ENCODE data around the gene ROR1. TPM values are rescaled to one million over a fixed set of nuclear protein-coding genes. Genes with fewer than 3 reads are reported as not detected.

ROR1 gene
- total and polyA plus RNA-seq, 8 donors = 25.5 to 95.8 (median 83.0) TPM

DNA sequence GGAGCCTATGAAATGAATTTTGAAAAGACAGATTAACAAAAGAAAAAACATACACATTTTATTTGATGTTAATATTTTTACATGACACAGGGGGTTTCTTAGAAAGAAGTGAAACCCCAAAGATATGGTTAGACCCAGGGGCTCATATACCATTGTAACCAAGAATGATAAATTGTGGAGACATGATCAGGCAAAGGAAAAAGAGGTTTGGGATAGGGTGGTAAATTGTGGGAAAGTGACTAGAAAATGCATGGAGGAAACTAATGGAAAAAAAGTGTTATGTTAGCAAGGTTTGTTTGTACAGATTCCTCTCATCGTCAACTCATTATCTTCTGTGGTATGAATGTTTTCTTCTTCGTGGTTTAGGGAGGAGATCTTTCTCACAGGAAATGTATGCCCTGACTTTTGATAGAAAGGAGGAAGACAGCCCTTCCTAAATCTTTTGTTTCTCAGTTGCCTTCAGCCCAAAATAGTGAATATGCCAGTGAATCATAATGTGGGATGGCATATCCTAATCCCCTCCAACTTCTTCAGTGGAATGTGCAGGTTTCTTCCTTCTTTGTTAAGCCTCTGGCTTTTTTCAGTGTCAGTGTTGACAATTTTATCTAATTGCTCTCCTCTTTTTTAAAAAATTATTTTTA lies 289.2 kb downstream of the ROR1 start:
- no peak for TF ChIP-seq CTCF (IDR thresholded peaks at IDR 0.05)
- intact Hi-C loops (cut with DNase I) = no loop called here
- no peak overlapping the region for H3K27ac ChIP-seq
- ATAC-seq (no peak), DNase-seq (no peak)
- no peaks in the 10 kb centered on the region for H3K27me3 ChIP-seq
- peaks cover 4 to 5% of the 10 kb centered on the region in 2 donors for H3K9me3 ChIP-seq
- no peaks in the 10 kb centered on the region for H3K4me1 ChIP-seq
- no peak overlapping the region for H3K4me3 ChIP-seq
- no peaks in the 10 kb centered on the region for H3K36me3 ChIP-seq

DNA sequence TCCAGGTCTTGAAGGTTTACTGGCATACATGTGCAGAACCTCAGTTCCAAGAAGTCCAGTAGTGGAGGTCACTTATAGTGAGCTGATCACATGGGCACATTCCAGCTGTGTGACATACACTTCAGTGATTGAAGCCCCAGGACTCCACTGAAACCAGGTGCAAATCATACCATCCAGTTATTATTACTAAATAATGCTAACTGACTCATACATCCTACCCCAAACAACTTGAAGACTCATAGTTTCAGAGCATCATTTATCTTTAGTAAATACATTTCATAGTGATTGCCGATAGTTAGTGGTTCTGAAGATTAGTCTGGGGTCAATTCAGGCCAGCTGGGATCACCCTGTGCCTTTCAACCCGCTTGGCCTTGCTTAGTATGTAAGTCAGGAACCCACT lies 291.8 kb downstream of the ROR1 start:
- Histone ChIP-seq H3K36me3 (no peaks in the 10 kb centered on the region), H3K9me3 (no peaks in the 10 kb centered on the region), H3K4me3 (no peak overlapping the region), H3K27me3 (no peaks in the 10 kb centered on the region), H3K4me1 (no peaks in the 10 kb centered on the region), H3K27ac (no peak overlapping the region)
- no peak for TF ChIP-seq CTCF (IDR thresholded peaks at IDR 0.05)
- ATAC-seq = no peak
- intact Hi-C loops (cut with DNase I) = no loop called here
- no peak for DNase-seq

DNA sequence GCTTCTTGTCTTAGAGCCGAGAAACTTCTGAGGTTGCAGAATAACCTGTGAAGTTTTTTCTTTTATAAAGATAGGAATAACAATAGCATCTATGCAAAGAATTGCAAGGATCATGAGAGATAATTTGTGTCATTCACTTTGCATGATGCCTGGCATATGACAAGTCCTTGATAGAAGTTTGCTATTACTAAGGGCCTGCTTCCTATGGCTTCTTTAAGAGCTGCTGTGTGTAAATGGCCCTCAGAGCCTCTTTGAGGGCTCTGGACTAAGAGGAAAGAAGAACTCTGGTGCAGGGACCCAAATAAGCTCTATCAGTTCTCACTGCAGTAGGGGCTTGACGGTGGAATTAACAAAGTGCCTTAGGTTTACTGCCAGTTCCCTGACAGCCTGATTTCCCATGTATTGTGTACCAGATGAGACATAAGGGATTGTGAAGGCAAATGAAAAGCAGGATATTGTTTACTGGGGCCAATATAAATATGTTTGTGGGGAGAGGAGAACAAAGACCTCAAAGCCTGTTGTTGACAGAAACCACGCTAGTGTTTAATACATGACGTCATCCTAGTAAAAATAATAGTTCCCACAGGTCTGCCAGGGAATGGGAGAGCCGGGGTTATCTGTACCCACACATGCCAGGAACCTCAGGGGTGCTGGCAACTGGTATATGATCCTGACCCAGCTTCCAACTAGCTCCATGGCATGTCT lies 298.4 kb downstream of the ROR1 start:
- intact Hi-C loops (cut with DNase I) = no loop called here

GRCh38 chr1:64073705-64074104 lies 299.9 kb downstream of the ROR1 start:
- DNase-seq (no peak), ATAC-seq (peak; percentile 21)
- Histone ChIP-seq H3K4me3 (no peak overlapping the region), H3K9me3 (no peaks in the 10 kb centered on the region), H3K36me3 (no peaks in the 10 kb centered on the region), H3K27me3 (no peaks in the 10 kb centered on the region), H3K4me1 (no peaks in the 10 kb centered on the region), H3K27ac (no peak overlapping the region)
- intact Hi-C loops (cut with DNase I) = no loop called here
- no peak for TF ChIP-seq CTCF (IDR thresholded peaks at IDR 0.05)

More for the DNA sequence above, 298.4 kb downstream of the ROR1 start:
- no peaks in the 10 kb centered on the region for H3K4me1 ChIP-seq
- DNase-seq (no peak), ATAC-seq (no peak)
- no peak for TF ChIP-seq CTCF (IDR thresholded peaks at IDR 0.05)
- no peak overlapping the region for H3K27ac ChIP-seq
- H3K36me3 ChIP-seq = no peaks in the 10 kb centered on the region
- H3K4me3 ChIP-seq = no peak overlapping the region
- no peaks in the 10 kb centered on the region for H3K27me3 ChIP-seq
- H3K9me3 ChIP-seq = no peaks in the 10 kb centered on the region

GRCh38 chr1:64074767-64075166 lies 300.9 kb downstream of the ROR1 start:
- H3K36me3 ChIP-seq = no peaks in the 10 kb centered on the region
- intact Hi-C loops (cut with DNase I) = no loop called here
- TF ChIP-seq CTCF (IDR thresholded peaks at IDR 0.05) = no peak
- no peak for DNase-seq
- no peak overlapping the region for H3K27ac ChIP-seq
- no peaks in the 10 kb centered on the region for H3K9me3 ChIP-seq
- ATAC-seq = no peak
- H3K4me3 ChIP-seq = no peak overlapping the region
- no peaks in the 10 kb centered on the region for H3K27me3 ChIP-seq
- no peaks in the 10 kb centered on the region for H3K4me1 ChIP-seq
